ENCODE data around the gene BEND6. TPM values are rescaled to one million over a fixed set of nuclear protein-coding genes. Genes with fewer than 3 reads are reported as not detected.

BEND6 gene
- total RNA-seq, 4 donors from 2014 or later = 2.0 to 7.8 (median 3.3) TPM

DNA sequence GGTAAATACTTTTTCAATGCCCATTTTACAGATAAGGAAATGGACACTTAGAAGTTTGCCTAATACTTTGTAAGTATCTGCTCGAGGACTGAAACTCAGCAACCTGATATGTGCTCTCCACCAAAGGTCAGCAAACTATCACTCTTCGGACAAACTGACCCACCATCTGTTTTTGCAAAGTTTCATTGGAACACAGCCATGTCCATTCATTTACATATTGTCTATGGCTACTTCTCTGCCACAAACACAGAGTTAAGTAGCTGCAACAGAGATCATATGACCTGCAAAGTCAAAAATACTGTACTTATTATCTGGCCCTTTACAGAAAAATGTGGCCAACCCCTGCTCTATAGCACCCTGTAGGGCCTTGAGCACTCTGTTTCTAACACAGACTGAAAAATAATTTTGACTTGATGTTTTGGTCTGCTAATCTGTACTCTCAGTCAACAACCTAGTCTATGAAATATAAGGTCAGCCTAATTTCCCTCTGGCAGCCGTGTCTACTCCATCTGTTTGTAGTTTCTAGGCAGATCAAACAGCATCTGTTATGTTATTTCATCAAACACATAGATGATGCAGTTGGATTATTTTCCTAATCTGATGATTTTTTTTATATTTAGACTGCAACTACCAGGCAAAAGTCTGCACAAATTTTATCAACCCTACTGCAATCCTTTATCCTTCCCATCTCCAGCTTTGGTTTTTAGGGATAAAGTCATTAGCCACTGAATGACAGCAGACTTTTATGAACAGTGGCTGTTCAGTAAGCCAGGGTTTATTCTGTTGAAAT is 41.4 kb upstream of the BEND6 start:
- DNase-seq (ENCODE audit: low spot score in 2 of 2) = no peak
- TF ChIP-seq, protein P1, sequence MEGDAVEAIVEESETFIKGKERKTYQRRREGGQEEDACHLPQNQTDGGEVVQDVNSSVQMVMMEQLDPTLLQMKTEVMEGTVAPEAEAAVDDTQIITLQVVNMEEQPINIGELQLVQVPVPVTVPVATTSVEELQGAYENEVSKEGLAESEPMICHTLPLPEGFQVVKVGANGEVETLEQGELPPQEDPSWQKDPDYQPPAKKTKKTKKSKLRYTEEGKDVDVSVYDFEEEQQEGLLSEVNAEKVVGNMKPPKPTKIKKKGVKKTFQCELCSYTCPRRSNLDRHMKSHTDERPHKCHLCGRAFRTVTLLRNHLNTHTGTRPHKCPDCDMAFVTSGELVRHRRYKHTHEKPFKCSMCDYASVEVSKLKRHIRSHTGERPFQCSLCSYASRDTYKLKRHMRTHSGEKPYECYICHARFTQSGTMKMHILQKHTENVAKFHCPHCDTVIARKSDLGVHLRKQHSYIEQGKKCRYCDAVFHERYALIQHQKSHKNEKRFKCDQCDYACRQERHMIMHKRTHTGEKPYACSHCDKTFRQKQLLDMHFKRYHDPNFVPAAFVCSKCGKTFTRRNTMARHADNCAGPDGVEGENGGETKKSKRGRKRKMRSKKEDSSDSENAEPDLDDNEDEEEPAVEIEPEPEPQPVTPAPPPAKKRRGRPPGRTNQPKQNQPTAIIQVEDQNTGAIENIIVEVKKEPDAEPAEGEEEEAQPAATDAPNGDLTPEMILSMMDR (IDR thresholded peaks at IDR 0.05) = no peak
- TF ChIP-seq EP300 (IDR thresholded peaks at IDR 0.05) = no peak
- no peak for TF ChIP-seq POLR2A (IDR thresholded peaks at IDR 0.05)

DNA sequence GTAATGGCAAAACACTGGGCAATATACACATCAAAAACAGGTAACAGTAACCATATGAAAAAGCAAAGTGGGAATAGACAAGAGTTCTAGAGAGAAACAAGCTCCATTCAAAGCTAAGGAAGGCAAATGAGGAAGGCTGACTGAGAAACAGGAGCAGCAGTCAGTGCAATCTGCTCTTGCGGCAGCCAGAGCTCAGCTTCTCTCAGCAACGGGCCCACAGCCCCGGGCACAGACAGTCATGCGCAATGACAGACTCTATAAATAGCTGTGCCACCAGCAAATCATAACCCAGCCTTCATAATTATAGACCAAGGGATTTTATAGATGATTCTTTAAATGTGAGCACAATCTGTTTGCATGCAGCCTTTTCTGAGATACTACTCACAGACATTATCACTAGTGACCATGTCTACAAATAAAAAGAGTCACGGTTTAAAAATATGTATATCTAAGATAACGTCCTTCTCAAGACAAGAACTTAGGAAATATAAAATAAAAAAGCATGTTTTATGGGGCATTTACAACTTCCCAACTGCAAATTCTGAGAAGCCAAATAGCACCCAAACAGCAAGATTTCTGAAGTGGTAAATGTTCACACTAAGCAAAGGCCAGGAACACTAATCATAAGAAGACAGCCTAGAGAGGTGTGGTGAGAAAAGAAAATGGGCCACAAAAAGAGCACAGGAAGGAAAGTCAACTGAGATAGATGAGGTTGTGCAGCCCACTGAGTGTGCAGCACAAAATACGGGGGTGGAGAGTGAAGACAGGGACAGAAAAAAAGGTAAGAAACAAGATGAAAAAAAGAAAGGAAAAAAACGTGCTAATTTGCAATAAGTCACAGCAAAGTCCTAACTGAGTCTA is 39.9 kb upstream of the BEND6 start:
- no peak for TF ChIP-seq POLR2A (IDR thresholded peaks at IDR 0.05)
- no peak for TF ChIP-seq EP300 (IDR thresholded peaks at IDR 0.05)
- TF ChIP-seq, protein P1 (IDR thresholded peaks at IDR 0.05) = no peak
- 55 to 67% methylated on average over 8 of the region's 8 CpGs for WGBS, 2 donors
- no peaks in the 10 kb centered on the region for H3K9me3 ChIP-seq
- peaks cover 0 to 10% (median 2%) of the 10 kb centered on the region in 4 donors for H3K4me1 ChIP-seq
- no peak overlapping the region for H3K4me3 ChIP-seq
- H3K27ac ChIP-seq = no peak overlapping the region
- DNase-seq (ENCODE audit: low spot score in 2 of 2) = no peak
- H3K36me3 ChIP-seq = no peaks in the 10 kb centered on the region
- no peaks in the 10 kb centered on the region for H3K27me3 ChIP-seq

More for the DNA sequence above, 41.4 kb upstream of the BEND6 start:
- Histone ChIP-seq H3K27me3 (no peaks in the 10 kb centered on the region), H3K36me3 (no peaks in the 10 kb centered on the region), H3K4me1 (peaks cover 0 to 10% (median 2%) of the 10 kb centered on the region in 4 donors), H3K9me3 (no peaks in the 10 kb centered on the region), H3K4me3 (no peak overlapping the region), H3K27ac (no peak overlapping the region)
- whole genome bisulfite sequencing, 2 donors = 38 to 40% methylated on average over 3 of the region's 3 CpGs

DNA sequence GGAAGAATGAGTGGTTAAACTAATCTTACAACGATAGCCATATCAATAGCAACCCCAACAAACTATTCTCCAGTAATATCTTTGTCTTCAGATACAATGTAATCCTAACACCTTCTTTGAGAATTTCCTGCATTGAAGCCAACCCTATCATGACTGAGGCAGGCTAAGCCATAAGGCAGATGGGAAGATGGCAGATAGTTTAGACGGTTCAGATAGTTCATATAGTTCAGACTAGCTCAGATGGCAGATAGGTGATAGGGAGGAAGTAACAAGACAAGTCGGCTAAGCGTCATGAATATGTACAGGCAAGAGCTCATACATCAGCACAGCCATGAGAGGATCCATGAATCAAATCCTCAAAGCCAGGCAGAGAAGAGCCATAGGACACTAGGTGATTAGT is 39.1 kb upstream of the BEND6 start:
- Histone ChIP-seq H3K27me3 (no peaks in the 10 kb centered on the region), H3K9me3 (no peaks in the 10 kb centered on the region), H3K4me3 (no peak overlapping the region), H3K36me3 (no peaks in the 10 kb centered on the region), H3K4me1 (peaks cover 0 to 10% (median 2%) of the 10 kb centered on the region in 4 donors), H3K27ac (no peak overlapping the region)
- TF ChIP-seq, protein P1 (IDR thresholded peaks at IDR 0.05) = no peak
- no peak for DNase-seq (ENCODE audit: low spot score in 2 of 2)
- 91 to 92% methylated on average over 4 of the region's 4 CpGs for WGBS, 2 donors

DNA sequence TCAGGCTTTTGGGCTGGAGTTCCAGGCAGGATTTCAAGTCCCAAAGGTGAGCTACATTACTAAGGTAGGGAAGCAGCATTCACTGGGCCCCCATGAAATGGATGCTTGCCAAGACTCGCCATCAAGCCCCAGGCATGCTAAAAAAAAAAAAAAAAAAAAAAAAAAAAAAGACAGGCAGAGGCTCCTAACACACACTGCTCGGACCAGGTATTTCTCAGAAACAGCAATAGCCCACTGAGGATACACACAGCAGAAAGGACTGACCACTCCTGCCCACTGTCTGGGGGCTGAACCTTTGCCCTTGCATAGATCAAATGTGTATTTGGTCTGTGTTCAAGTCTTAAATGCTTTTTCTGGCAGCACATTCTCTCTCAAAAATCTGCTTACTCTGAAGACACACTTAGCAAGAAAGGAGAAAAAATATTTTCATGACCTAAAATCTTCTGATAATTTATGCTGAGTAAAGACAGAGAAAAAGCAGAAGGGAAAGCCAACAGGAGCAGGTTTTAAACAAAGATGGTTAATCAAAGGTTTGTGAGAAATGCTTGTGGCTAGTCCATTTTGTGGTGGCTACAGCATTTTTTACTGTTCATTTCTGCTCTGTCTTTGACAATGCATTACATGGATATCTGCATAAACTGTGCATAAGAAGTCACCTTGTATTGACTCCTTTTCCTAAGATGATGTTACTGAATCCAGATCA is 37.9 kb upstream of the BEND6 start:
- Histone ChIP-seq H3K9me3 (no peaks in the 10 kb centered on the region), H3K4me3 (no peak overlapping the region), H3K36me3 (no peaks in the 10 kb centered on the region), H3K27ac (no peak overlapping the region), H3K27me3 (no peaks in the 10 kb centered on the region), H3K4me1 (peaks cover 0 to 7% (median 2%) of the 10 kb centered on the region in 4 donors)
- 60 to 61% methylated on average over 2 of the region's 2 CpGs for WGBS, 2 donors
- TF ChIP-seq POLR2A (IDR thresholded peaks at IDR 0.05) (no peak), EP300 (IDR thresholded peaks at IDR 0.05) (no peak)
- TF ChIP-seq, protein P1 (IDR thresholded peaks at IDR 0.05) = no peak
- no peak for DNase-seq (ENCODE audit: low spot score in 2 of 2)
